ENCODE data around the gene SAMD9L.

- TF ChIP-seq, protein P1, sequence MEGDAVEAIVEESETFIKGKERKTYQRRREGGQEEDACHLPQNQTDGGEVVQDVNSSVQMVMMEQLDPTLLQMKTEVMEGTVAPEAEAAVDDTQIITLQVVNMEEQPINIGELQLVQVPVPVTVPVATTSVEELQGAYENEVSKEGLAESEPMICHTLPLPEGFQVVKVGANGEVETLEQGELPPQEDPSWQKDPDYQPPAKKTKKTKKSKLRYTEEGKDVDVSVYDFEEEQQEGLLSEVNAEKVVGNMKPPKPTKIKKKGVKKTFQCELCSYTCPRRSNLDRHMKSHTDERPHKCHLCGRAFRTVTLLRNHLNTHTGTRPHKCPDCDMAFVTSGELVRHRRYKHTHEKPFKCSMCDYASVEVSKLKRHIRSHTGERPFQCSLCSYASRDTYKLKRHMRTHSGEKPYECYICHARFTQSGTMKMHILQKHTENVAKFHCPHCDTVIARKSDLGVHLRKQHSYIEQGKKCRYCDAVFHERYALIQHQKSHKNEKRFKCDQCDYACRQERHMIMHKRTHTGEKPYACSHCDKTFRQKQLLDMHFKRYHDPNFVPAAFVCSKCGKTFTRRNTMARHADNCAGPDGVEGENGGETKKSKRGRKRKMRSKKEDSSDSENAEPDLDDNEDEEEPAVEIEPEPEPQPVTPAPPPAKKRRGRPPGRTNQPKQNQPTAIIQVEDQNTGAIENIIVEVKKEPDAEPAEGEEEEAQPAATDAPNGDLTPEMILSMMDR (IDR thresholded peaks at IDR 0.05) = peak in 1 of 5 experiments; percentile 7
- TF ChIP-seq EP300 (IDR thresholded peaks at IDR 0.05; ENCODE audit: low read depth) = no peak
These were observed 27.0 kb upstream of the SAMD9L start for GRCh38 chr7:93175219-93175618.
